ENCODE measurements around the gene SERP2.

The SERP2 gene

DNA sequence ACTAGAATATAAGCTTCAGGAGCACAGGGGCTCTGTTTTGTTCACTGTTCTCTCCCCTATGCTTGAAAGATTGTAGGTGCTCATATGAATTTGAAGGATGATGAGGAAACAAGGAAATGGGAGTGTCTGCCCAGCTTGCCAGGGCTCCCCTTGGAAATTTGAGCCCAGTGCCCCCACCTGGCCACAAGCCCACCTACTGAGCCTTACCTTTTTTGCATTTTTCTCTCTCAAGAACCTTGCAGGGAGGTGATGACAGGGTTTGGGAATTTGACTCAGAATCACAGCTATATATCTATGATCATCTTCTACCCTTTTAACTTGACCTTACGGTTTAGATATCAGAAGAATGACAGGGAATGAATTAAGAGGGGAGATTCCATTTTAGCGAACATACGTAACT, 33.8 kb downstream of the SERP2 start:
- CTCF ChIA-PET: no interaction called here
- DNase-seq (ENCODE audit: extremely low spot score): no peak
- POLR2A ChIA-PET: no interaction called here
- no peak for TF ChIP-seq FOXK2 (IDR thresholded peaks at IDR 0.05)
- TF ChIP-seq ELF4 (IDR thresholded peaks at IDR 0.05): no peak
- TF ChIP-seq FOXM1 (IDR thresholded peaks at IDR 0.05; ENCODE audit: borderline replicate concordance): no peak
- no peak for TF ChIP-seq L3MBTL2 (conservative IDR thresholded peaks at IDR 0.05)
- TF ChIP-seq NFRKB (IDR thresholded peaks at IDR 0.05): no peak
- TF ChIP-seq, protein P1, sequence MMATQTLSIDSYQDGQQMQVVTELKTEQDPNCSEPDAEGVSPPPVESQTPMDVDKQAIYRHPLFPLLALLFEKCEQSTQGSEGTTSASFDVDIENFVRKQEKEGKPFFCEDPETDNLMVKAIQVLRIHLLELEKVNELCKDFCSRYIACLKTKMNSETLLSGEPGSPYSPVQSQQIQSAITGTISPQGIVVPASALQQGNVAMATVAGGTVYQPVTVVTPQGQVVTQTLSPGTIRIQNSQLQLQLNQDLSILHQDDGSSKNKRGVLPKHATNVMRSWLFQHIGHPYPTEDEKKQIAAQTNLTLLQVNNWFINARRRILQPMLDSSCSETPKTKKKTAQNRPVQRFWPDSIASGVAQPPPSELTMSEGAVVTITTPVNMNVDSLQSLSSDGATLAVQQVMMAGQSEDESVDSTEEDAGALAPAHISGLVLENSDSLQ (IDR thresholded peaks at IDR 0.05): no peak
- no peak for TF ChIP-seq CTBP1 (IDR thresholded peaks at IDR 0.05; ENCODE audit: borderline replicate concordance)
- TF ChIP-seq LEF1 (IDR thresholded peaks at IDR 0.05; ENCODE audit: borderline replicate concordance): no peak
- TF ChIP-seq ARNT (IDR thresholded peaks at IDR 0.05): no peak
- no peak for TF ChIP-seq ZNF384 (IDR thresholded peaks at IDR 0.05)
- no peak for TF ChIP-seq FOXA1 (IDR thresholded peaks at IDR 0.05)
- no peak for TF ChIP-seq BHLHE40 (IDR thresholded peaks at IDR 0.05; ENCODE audit: borderline replicate concordance)
- TF ChIP-seq SP1 (IDR thresholded peaks at IDR 0.05): no peak
- no peak for TF ChIP-seq TARDBP (IDR thresholded peaks at IDR 0.05)
- no peak for TF ChIP-seq HDGF (IDR thresholded peaks at IDR 0.05; ENCODE audit: borderline replicate concordance)
- TF ChIP-seq SUZ12 (IDR thresholded peaks at IDR 0.05): no peak

- ChIA-PET CTCF (no interaction called here), POLR2A (no interaction called here)
- DNase-seq (ENCODE audit: extremely low spot score): no peak
Measured at GRCh38 chr13:44407891-44408290, 34.3 kb downstream of the SERP2 start.

DNA sequence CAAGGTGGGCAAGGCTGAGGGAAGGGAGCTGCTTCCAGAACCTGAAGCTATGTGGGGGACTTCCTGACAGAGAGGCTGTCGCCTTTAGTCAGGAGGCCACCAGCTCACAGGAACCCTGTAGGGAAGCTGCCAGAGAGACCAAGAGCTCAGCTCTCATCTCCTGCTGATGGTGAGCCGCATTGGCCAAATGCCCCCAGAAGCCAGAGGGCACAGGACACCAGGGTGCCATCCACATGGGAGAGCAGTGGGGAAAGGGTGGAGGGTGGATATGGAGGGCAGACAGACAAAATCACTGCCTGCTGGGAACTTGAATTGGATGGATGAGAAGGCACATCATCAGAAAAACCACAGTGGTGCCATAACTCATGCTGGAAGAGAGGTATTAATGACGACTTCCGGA, 36.0 kb downstream of the SERP2 start:
- no peak for DNase-seq (ENCODE audit: extremely low spot score)
- ChIA-PET POLR2A (interaction anchor here (1.3 kb wide), 1 partner anchor 27 kb away, joined by 6 read pairs; no protein-coding TSS in a partner anchor), CTCF (no interaction called here)
- TF ChIP-seq ELF4 (IDR thresholded peaks at IDR 0.05) (no peak), FOXK2 (IDR thresholded peaks at IDR 0.05) (no peak), BHLHE40 (IDR thresholded peaks at IDR 0.05; ENCODE audit: borderline replicate concordance) (no peak), L3MBTL2 (conservative IDR thresholded peaks at IDR 0.05) (no peak), ZNF384 (IDR thresholded peaks at IDR 0.05) (no peak), SUZ12 (IDR thresholded peaks at IDR 0.05) (no peak), FOXA1 (IDR thresholded peaks at IDR 0.05) (no peak), CTBP1 (IDR thresholded peaks at IDR 0.05; ENCODE audit: borderline replicate concordance) (no peak), FOXM1 (IDR thresholded peaks at IDR 0.05; ENCODE audit: borderline replicate concordance) (no peak), TARDBP (IDR thresholded peaks at IDR 0.05) (no peak), LEF1 (IDR thresholded peaks at IDR 0.05; ENCODE audit: borderline replicate concordance) (no peak), HDGF (IDR thresholded peaks at IDR 0.05; ENCODE audit: borderline replicate concordance) (no peak), SP1 (IDR thresholded peaks at IDR 0.05) (no peak), NFRKB (IDR thresholded peaks at IDR 0.05) (no peak)

More at GRCh38 chr13:44407891-44408290, 34.3 kb downstream of the SERP2 start:
- TF ChIP-seq L3MBTL2 (conservative IDR thresholded peaks at IDR 0.05): no peak
- TF ChIP-seq BHLHE40 (IDR thresholded peaks at IDR 0.05; ENCODE audit: borderline replicate concordance): no peak

DNA sequence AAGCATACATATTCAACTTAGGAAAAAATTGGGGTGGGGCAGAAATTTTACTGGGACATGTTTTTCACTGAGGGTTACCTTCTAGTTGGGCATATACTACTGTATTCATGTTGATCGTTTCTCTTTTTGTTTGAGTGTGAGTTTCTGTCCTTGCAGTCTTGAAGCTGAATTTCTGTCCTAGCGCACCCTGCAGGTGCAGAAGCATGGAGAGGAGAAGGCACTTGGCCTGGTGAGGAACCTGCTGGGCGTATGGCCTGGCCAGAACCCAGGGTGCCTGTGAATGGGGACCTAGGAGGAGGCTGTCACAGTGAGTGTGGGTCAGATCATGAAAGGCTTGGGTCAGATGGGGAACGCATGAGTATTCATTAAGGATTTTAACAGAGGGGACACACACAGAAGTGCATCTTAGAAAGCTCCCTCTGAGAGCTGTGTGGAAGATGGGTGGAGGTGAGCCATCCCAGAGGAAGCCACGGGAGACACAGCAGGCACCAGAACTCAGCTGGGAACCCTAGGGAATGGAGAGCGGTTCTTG, 36.8 kb downstream of the SERP2 start:
- DNase-seq (ENCODE audit: extremely low spot score): no peak
- CTCF ChIA-PET: no interaction called here
- POLR2A ChIA-PET: no interaction called here
- TF ChIP-seq FOXA1 (IDR thresholded peaks at IDR 0.05) (no peak), ELF4 (IDR thresholded peaks at IDR 0.05) (no peak), NFRKB (IDR thresholded peaks at IDR 0.05) (no peak), FOXM1 (IDR thresholded peaks at IDR 0.05; ENCODE audit: borderline replicate concordance) (no peak), SP1 (IDR thresholded peaks at IDR 0.05) (no peak), HDGF (IDR thresholded peaks at IDR 0.05; ENCODE audit: borderline replicate concordance) (no peak), SUZ12 (IDR thresholded peaks at IDR 0.05) (no peak), LEF1 (IDR thresholded peaks at IDR 0.05; ENCODE audit: borderline replicate concordance) (no peak), ZNF384 (IDR thresholded peaks at IDR 0.05) (no peak), ARNT (IDR thresholded peaks at IDR 0.05) (no peak), BHLHE40 (IDR thresholded peaks at IDR 0.05; ENCODE audit: borderline replicate concordance) (no peak), FOXK2 (IDR thresholded peaks at IDR 0.05) (no peak), CTBP1 (IDR thresholded peaks at IDR 0.05; ENCODE audit: borderline replicate concordance) (no peak), L3MBTL2 (conservative IDR thresholded peaks at IDR 0.05) (no peak), TARDBP (IDR thresholded peaks at IDR 0.05) (no peak)
- TF ChIP-seq, protein P1 (IDR thresholded peaks at IDR 0.05): no peak

- no peak for DNase-seq (ENCODE audit: extremely low spot score)
- POLR2A ChIA-PET: no interaction called here
- no peak for TF ChIP-seq TARDBP (IDR thresholded peaks at IDR 0.05)
- TF ChIP-seq SP1 (IDR thresholded peaks at IDR 0.05): no peak
- TF ChIP-seq FOXA1 (IDR thresholded peaks at IDR 0.05): no peak
- TF ChIP-seq FOXM1 (IDR thresholded peaks at IDR 0.05; ENCODE audit: borderline replicate concordance): no peak
- no peak for TF ChIP-seq LEF1 (IDR thresholded peaks at IDR 0.05; ENCODE audit: borderline replicate concordance)
- TF ChIP-seq ZNF384 (IDR thresholded peaks at IDR 0.05): no peak
- no peak for TF ChIP-seq ELF4 (IDR thresholded peaks at IDR 0.05)
- TF ChIP-seq NFRKB (IDR thresholded peaks at IDR 0.05): no peak
- TF ChIP-seq, protein P1 (IDR thresholded peaks at IDR 0.05): no peak
- TF ChIP-seq ARNT (IDR thresholded peaks at IDR 0.05): no peak
- TF ChIP-seq BHLHE40 (IDR thresholded peaks at IDR 0.05; ENCODE audit: borderline replicate concordance): no peak
- no peak for TF ChIP-seq SUZ12 (IDR thresholded peaks at IDR 0.05)
- CTCF ChIA-PET: no interaction called here
Measured at GRCh38 chr13:44411841-44412240, 38.2 kb downstream of the SERP2 start.

DNA sequence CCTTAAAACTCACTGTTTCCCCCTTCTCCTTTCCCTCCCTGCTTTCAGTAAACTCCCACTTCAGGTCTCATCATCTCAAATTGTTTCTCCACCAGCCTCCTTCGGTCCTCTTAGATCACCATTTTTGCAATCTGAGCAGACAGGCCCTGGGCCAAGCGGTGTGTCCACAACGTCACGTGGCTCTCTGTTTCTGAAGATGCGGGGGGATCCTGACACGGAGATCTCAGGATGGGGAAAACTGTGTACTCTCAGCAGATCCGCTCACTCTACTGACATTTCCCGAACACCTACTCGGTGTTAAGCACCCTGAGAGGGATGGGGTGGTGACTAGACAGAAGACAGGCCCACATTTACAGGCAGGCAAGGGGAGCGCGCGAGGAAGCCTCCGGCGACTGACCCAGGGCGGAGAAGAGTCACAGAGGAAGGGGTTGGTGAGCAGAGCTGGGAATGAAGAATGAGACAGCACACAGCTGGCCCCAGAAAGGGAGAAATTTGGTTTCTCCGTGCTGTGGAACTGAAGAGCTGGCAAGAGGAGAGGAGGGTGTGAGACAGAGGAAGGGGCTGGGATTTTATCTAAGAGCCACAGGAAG, 38.8 kb downstream of the SERP2 start:
- no peak for DNase-seq (ENCODE audit: extremely low spot score)
- ChIA-PET CTCF (no interaction called here), POLR2A (no interaction called here)
- TF ChIP-seq HDGF (IDR thresholded peaks at IDR 0.05; ENCODE audit: borderline replicate concordance): no peak
- TF ChIP-seq NFRKB (IDR thresholded peaks at IDR 0.05): no peak
- TF ChIP-seq SP1 (IDR thresholded peaks at IDR 0.05): no peak
- TF ChIP-seq, protein P1 (IDR thresholded peaks at IDR 0.05): no peak
- TF ChIP-seq ARNT (IDR thresholded peaks at IDR 0.05): no peak
- no peak for TF ChIP-seq L3MBTL2 (conservative IDR thresholded peaks at IDR 0.05)
- no peak for TF ChIP-seq ZNF384 (IDR thresholded peaks at IDR 0.05)
- no peak for TF ChIP-seq TARDBP (IDR thresholded peaks at IDR 0.05)
- TF ChIP-seq FOXM1 (IDR thresholded peaks at IDR 0.05; ENCODE audit: borderline replicate concordance): no peak
- TF ChIP-seq FOXK2 (IDR thresholded peaks at IDR 0.05): no peak
- TF ChIP-seq BHLHE40 (IDR thresholded peaks at IDR 0.05; ENCODE audit: borderline replicate concordance): no peak
- no peak for TF ChIP-seq SUZ12 (IDR thresholded peaks at IDR 0.05)
- TF ChIP-seq ELF4 (IDR thresholded peaks at IDR 0.05): no peak
- no peak for TF ChIP-seq CTBP1 (IDR thresholded peaks at IDR 0.05; ENCODE audit: borderline replicate concordance)
- TF ChIP-seq FOXA1 (IDR thresholded peaks at IDR 0.05): no peak
- no peak for TF ChIP-seq LEF1 (IDR thresholded peaks at IDR 0.05; ENCODE audit: borderline replicate concordance)

Data from HEK293T (cell line).